Measurements from ENCODE around the gene GPC5.
"Not testable (repeated sequence)": the region's sequence is repeated elsewhere in the genome, so short reads cannot be mapped to it uniquely, and the experiment has no call there.

Gene GPC5

DNA sequence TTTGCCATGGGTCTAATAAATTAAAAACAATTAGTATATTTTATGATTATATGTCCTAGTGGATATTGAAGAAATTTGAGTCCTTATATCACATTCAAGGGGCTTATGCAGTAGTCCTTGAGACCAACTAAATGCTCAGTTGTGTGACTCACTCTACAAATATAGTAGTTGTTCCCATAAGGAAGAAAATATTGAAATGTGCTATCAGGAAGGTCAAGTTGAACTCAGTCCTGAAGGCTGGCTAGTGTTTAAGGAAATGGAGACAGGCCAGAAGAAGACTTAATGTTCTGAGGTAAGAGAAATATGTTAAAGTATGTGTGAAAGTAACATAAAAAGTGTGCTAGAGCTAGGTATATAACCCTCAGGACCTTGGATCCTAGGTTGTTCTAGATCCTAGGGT, 1062.1 kb downstream of the GPC5 start:
- no peak for DNase-seq (ENCODE audit: low read depth in 2 of 2)

DNA sequence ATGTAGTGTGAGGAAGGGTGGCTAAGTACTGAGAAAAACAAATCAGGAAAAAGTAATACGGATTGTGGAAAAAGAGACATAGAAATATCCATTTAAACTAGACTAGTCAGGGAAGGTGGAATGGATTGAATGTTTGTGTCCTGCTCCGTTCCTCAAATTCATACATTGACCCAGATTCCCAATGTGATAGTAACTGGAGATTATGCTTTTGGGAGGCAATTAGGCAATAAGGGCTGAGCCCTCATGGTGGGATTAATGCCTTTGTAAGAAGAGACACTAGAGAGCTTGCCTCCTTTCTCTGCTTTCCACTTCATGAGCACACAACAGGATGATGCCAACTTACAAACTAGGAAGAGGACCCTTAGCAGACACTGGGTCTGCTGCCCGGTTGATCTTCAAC, 1063.0 kb downstream of the GPC5 start:
- no peak for DNase-seq (ENCODE audit: low read depth in 2 of 2)

DNA sequence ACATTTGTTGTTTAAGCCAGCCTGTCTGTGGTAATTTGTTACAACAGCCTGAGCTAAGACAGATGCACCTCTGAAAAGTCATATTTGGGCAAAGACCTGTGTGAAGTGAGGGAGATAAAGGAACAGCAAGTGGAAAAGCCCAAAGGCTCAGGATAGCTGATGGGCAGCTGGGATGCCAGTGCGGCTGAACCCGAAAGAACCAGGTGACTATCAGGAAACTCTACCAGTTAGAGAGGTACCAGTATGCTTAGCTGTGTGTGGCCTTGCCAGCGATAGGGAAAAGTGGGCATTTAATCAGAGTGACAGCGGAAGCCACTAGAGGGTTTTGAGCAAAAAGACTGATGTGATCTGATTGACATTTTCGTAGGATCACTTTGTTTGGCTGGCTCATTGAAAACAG, 1063.4 kb downstream of the GPC5 start:
- no peak for DNase-seq (ENCODE audit: low read depth in 2 of 2)

DNA sequence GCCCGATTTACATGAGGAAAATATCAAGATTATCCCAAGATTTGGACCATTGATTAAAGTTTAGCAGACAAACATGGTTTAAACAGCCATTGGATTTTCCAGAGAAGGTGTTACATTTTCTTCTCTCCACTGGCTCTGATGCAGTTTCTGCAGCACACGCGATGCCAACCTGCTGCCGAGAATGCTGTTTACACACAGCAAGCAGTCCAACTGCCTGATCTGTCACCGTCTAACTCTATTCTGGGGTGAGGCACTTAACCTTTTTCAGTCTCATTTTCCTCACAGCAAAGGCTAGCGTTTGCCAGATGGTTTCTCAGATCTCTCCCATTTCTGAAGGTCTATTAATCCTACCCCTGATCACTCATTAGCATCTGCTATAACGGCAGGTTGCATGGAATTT, 1064.7 kb downstream of the GPC5 start:
- no peak for DNase-seq (ENCODE audit: low read depth in 2 of 2)

DNA sequence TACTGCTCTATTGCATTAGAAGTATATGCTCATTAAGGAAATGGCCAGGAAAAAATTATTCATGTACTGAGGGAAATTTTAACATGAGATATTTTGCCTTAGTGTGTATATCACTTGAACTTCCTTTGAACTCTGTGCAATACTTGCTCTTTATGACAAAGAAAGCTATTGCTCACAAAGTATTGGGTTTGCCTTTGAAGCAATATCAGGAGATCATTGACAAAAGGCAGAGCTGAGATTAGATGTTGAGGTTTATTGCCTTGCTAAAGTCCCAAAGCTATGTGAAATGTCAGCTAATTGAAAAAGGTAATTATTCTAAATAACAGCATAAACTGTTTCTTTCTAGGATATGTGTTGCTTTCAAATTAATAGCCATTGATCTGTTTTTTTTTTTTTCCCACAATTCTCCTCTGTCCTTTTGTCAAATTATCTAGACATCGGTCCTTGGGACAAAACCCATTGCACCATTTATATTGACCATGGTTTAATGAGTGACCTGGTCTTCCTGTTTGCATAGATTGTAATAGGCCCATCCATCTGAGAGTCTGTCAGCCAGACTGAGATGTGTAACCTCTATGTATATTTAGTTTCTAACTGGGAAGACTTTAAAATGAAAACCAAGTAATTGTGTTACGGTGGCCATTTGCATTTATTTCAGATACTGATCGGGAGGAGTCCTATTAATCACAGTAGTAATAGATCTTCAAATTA, 1075.5 kb downstream of the GPC5 start:
- no peak for DNase-seq (ENCODE audit: low read depth in 2 of 2)

DNA sequence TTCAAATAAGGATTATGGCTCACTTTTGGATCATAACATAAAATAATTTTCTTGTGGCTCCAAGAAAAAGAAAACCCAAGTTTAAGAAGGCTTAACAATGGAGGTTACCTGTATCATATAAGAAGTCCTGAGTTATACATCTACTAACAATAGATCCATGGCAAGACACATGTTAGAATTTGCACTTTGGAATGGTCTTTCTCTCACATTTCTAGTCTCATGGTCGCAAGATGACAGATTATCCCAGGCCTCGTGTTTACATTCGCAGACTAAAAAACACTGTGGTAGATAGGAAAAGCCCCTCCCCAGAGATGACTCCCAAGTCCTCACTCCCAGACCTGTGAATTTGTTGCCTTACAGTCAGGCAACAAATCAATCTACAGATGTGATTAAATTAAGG, 1082.0 kb downstream of the GPC5 start:
- no peak for DNase-seq (ENCODE audit: low read depth in 2 of 2)

DNA sequence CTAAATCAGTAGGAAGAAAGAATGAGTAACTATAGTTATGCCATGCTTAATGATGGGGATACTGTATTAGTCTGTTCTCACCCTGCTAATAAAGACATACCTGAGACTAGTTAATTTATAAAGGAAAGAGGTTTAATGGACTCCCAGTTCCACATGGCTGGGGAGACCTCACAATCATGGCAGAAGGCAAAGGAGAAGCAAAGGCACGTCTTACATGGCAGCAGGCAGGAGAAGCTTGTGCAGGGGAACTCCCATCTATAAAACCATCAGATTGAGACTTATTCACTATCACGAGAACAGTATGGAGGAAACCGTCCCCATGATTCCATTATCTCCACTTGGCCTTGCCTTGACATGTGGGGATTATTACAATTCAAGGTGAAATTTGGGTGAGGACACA, 1084.4 kb downstream of the GPC5 start:
- not testable (repeated sequence) for DNase-seq (ENCODE audit: low read depth in 2 of 2)

DNA sequence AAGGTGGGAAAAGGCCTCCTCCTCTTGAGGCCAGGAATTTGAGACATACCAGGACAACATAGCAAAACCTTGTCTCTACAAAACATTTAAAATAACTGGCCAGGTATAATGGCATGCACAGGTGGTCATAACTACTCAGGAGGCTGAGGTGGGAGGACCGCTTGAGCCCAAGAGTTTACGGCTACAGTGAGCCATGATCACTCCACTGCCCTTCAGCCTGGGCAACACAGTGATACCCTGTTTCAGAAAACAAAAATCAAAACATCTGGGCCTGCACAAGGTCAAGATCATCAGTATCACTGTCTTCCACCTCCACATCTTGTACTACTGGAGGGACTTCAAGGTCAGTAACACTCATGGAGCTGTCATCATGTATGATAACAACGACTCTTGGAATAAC, 1085.5 kb downstream of the GPC5 start:
- DNase-seq (ENCODE audit: low read depth in 2 of 2), result no peak

DNA sequence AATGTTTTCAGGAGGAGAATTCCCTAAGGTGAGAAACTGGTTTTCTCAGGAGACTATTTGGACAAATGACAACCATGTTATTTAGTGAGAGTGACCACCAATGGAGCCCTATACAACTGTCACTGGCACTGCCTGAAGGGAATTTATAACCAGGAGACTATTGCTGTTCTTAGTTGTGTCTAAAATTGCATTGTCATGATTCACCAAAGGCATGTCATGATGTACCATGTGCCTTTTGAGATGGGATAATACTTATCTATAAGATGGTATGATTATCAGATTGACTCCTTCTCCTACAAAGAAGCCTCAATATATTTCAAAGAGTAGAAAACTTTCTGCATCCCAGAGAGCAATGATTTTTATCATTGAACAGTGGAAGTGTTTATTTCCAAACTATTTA, 1088.8 kb downstream of the GPC5 start:
- no peak for DNase-seq (ENCODE audit: low read depth in 2 of 2)

DNA sequence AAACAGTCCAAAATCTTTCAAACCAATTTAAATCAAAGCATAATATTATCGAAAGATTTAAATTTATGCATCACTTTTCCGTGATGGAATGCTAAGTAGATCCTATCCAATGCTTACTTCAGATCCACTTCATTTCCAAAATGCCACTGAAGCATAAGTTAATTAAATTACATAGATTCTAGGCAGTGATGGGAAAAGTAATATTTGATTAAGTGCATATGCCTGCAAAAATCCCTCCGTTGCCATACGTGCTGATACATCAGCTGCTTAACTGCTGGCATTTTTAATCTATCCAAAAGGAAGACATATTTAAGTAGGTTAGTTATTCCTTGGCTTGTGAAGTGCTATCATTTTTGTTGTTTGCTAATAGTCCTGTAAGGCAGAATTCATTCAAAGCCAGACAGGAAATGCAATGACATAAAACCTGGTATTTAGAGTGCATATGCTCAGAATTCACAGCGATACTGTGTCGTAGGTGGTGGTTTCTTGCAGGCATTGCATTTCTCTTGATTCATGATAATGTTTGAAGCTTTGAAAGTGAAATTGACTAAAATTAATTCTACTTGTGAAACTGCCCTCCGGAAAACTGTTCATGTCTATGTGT, 1089.9 kb downstream of the GPC5 start:
- DNase-seq (ENCODE audit: low read depth in 2 of 2), result no peak

DNA sequence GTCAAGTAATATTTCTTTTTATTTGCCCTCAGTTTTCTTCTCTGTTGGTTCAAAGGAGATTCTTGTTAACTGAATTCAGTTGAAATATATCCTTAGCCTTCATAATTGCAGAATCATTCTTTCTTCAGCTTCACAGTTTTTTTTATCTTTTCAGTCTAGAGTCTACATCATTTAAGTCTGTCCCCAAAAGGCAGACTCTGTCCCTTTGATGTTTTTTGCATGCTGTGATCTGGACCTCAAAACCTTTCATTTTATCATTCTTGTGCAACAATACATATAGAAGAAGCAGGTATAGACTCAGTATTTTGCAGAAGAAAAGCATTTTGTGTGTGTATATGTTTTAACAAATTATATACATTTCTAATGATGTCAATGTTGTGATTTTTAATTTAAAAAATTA, 1093.4 kb downstream of the GPC5 start:
- no peak for DNase-seq (ENCODE audit: low read depth in 2 of 2)

DNA sequence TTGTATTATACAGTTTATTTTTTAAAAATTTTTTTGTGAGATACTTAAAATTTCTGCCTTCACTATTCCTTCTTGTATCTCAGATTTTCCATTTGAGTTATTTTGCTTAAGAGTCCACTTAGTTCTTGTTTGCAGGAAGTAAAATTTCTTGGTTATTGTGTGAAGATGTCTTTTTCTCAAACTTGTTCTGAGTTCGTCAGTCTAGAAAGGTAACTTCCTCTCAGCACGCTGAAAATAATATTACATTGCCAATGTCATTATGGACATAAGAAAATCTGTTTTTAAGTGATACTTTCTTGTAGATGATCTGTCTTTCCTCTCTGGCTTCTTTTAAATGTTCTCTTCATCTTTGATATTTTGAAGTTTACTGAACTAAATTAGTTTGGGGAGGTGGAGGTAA, 1096.5 kb downstream of the GPC5 start:
- no peak for DNase-seq (ENCODE audit: low read depth in 2 of 2)

DNA sequence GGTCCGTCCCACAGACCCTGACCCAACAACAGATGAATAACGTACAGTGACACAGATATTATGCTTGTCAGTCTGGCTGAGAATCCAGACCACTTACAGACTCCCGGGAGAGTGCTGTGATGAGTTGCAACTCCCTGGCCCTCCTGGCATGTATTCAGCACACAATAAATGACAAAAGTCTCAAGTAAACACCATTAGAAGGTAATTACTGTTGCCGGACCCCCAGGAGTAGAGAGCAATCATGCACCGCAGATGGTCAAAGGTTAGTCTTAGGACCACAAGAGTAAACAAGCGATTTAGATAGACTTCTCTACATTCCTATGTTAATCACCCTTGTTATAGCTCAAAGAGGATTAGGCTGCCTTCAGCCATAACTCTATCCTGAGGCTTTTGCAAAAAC, 1101.8 kb downstream of the GPC5 start:
- no peak for DNase-seq (ENCODE audit: low read depth in 2 of 2)

DNA sequence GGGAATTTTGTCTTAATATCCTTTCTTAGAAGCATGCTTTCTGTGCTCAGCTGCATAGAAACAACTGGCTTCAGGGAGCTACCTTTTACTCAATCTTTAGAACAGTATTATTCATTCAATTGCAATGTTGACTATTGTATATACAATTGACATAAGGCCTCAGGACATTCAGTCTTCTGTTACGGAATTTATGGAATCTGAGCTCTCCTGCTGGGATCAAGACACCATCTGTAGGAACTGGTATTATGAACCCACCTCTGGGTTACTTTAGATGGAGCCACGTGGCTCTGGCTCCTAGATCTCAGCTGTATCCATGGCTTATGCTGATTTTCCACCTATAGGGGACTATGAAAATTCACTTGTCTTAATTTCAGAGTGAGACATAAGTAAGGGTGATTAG, 1112.0 kb downstream of the GPC5 start:
- no peak for DNase-seq (ENCODE audit: low read depth in 2 of 2)

DNA sequence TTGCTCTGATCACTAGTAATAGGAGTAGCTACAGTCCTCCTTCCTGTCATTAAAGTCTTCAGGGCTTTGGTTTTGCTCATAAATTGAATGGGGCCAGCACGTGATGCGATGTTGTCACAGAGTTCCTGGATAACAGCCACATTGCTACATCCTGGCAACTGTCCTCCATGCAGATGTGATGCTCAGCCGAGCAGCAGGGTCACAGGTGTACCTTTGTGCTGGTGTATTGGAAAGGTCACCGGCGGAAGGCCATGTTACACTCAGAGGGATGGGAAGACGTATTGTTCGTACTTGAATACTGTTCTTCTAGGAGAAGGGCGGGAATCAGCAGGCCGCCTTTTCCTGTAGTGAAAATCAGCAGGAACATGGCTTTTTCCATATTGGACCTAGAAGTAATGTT, 1114.4 kb downstream of the GPC5 start:
- DNase-seq (ENCODE audit: low read depth in 2 of 2), result no peak

DNA sequence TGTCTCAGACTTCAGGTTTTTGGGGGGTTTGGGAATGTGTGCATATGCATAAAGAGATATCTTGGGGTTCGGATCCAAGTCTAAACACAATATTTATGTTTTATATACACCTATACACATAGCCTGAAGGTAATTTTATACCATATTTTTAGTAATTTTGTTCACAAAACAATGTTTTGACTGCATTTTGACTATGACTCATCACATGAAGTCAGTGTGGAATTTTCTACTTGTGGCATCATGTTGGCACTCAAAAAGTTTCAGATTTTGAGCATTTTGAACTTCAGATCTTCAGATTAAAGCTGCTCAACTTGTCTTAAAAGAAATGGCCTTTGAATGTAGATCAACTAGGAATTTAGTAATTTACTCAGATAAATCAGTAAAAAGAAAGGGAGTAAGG, 1115.3 kb downstream of the GPC5 start:
- no peak for DNase-seq (ENCODE audit: low read depth in 2 of 2)

DNA sequence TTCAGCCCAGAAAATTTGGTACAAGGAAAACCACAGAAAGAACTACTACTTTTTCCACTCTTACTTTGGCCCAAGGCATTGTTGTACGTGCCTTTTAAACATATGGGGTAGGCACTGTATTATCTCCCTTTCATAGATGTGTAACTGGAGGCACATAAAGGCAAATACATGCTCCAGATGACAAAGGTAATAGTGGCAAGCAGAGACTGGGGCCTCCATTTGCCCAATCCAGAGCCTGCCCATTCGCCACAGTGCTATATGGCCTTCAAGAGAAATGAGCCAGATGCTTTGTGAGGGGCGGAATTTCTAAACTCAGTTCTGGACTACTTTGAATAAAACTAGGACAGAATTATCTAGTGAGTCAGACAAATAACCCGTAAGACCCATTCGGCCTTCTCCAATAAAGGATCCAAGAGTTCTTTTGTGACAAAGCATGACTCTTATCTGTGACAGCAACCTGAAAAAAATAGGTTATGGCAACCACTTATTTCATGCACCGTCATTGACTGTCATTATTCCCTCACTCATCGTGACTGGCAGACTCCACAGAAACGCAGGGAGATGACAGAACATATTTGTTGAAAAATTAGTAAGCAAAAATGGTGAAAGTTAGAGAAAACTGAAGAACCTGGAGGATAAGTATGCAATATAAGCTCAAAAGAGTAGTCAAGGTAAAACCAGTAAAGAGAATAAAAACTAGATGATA, 1116.2 kb downstream of the GPC5 start:
- no peak for DNase-seq (ENCODE audit: low read depth in 2 of 2)

DNA sequence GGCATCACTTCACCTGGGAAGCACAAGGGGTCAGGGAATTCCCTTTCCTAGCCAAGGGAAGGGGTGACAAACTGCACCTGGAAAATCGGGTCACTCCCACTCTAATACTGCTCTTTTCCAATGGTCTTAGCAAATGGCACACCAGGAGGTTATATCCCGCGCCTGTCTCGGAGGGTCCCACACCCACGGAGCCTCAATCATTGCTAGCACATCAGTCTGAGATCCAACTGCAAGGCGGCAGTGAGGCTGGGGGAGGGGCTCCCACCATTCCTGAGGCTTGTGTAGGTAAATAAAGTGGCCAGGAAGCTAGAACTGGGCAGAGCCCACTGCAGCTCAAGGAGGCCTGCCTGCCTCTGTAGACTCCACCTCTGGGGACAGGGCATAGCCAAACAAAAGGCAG, 1118.5 kb downstream of the GPC5 start:
- not testable (repeated sequence) for DNase-seq (ENCODE audit: low read depth in 2 of 2)

DNA sequence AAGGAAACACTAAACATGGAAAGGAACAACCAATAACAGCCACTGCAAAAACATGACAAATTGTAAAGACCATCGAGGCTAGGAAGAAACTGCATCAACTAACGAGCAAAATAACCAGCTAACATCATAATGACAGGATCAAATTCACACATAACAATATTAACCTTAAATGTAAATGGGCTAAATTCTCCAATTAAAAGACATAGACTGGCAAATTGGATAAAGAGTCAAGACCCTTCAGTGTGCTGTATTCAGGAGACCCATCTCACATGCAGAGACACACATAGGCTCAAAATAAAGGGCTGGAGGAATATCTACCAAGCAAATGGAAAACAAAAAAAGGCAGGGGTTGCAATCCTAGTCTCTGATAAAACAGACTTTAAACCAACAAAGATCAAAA, 1120.2 kb downstream of the GPC5 start:
- not testable (repeated sequence) for DNase-seq (ENCODE audit: low read depth in 2 of 2)

DNA sequence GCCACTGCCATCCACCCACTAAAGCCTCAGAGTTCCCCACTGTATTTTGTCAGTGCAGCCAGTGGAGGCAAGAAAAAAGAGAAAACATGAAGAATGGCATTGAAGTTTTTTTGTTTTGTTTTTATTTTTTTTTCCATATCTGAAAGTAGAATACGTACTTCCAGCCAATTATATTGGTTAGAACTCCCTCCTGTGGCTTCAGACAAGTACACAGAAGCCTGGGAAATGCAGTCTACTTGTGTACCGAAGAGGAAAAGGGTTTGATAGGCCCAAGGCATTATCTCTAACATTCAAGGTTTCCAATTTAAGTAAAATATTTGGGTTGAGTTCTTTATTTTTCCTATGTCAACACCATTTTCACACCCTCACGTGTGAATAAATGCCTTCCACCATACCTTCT, 1131.9 kb downstream of the GPC5 start:
- DNase-seq (ENCODE audit: low read depth in 2 of 2), result no peak

DNA sequence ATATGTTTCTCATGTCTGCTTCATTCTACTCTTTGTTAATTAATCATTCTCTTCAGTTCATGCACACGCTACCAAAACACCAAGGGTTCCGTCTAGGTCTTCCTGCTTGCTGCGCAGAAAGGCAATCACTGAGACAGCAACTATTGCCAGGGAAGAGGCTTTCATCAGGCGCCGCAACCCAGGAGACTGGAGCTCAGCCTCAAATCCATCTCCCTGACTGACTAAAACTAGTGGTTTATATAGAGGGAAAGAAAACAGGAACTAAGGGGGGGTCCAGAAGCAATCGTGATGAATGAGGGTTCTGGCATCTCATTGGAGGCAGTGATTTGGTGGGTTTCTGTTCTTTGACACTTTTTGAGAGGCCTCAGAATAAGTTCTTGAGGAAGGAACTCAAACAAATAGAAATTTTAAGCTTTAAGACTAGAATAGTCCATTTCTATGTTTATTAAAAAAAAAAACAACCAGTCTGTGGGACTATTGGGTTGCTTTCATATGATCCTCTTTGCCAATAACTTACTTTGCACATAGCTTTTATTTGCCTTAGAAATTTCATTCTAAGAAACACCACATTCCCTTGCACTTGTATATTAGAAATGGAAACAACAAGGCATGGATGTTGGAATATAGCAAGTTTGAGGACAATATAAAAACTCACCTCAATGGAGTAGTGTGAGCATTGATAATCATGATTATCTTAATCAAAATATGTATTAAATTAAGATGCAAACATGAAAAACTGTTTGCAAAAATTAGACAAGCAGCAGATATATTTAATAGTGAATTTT, 1137.0 kb downstream of the GPC5 start:
- no peak for DNase-seq (ENCODE audit: low read depth in 2 of 2)

DNA sequence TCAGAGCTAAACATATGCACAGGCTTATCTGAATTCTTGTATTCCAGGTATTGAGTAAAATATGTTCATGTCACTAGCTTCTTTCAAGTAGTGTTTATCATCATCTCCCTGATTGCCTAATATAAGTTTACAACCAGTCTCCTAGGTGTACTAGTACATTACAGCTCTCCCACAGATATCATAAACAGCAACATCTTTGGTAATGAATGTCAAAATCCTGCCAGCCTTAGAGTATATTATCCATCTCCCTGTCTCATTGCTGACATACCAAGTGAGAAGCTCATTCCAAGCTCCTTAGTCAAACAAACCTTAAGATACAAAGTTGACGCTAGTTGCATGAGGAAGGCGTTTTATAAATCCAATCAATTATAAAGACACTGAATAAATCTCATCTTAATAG, 1139.0 kb downstream of the GPC5 start:
- DNase-seq (ENCODE audit: low read depth in 2 of 2), result no peak

DNA sequence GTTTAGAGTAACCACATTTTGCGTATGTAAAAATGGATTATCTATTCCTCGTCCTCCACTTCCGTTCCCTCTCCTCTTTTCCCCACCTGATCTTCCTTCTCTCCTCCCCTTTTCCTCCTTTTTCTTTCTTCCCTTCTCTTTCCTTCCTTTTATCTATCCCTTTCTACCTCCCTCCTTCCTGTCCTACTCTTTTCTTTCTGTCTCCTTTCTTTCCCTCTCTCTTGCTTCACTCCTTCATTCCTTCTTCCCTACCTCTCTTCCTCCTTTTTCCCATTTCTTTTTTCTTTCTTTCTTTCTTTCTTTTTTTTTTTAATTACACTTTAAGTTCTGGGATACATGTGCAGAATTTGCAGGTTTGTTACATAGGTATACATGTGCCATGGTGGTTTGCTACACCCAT, 1139.7 kb downstream of the GPC5 start:
- no peak for DNase-seq (ENCODE audit: low read depth in 2 of 2)
